HG02870 (cell line): Measurements from ENCODE around the gene MSMP.

Experiments used
- ATAC-seq: cut with Tn5 transposase; IDR thresholded peaks from one replicate; pipeline ENCODE4 v1.9.1; 2021; ENCODE audit warnings: mild to moderate bottlenecking, moderate library complexity; ENCODE audit not compliant: unreplicated experiment

Gene MSMP

DNA sequence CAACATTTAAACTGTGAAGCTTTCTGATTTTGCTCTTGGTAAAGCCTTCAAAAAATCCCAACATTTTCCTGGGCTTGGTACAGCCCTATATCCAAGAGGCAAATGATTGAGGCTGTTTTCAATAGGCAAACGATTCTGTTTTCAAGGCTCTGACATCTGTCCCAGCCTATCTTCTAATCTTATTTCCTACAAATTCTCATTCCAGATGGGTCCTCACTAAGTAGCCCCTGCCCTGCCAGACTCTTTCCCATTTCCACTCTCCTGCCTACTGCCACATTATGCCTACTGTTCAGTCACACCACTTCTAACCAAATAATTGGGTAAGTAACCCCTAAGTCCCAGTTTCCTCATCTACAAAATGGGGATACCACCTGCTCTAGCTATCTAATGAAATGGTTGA is 8.5 kb downstream of the MSMP start:
- no peak for ATAC-seq

DNA sequence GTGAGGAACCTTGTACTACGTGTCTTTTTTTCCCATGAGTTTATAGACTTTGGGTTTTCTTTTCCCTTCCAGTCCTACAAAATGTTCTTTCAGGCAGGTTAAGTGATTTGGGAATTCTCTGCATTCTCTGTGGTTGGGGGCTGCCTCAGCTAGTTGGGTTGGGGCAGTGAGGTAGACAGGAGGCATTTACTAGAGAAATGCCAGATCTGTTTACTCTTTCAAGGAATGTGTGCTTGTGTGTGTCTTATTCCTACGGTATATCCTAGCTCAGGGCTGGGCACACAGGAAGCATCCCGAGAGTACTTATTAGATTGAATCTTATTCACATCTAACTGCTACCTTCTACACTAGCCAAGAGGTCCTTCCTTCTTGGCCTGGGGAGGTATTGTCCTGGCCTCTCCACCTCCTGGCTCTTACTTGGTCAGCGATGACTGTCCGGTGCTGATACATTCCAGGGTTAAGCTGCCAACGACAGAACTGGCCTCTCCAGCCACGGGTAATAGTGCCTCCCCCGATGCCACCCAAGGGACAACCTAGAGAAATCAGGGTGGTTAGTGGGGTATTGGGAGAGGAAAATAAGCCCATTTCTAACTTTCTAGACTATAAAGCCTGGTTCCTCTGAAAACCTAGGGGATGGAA is 10.1 kb downstream of the MSMP start:
- ATAC-seq = no peak

DNA sequence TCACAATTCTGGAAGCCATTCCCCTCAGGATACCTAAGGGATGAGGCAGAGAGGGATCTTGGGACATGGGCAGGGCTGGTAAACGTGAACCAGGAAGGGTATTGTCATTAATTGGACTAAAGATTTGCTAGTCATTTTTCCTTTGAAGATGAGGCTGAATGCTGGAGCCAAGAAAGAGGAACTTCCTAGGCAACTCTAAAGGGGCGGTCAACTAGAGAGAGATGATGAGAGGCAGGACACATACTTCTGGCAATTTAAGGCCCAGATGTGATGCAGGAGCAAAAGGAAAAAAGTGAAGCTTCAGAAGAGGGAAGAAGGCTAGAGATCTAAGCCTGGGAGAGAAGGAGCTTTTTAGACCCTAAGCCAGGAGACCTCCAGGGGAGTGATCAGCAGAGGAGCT is 10.6 kb downstream of the MSMP start:
- ATAC-seq = no peak

DNA sequence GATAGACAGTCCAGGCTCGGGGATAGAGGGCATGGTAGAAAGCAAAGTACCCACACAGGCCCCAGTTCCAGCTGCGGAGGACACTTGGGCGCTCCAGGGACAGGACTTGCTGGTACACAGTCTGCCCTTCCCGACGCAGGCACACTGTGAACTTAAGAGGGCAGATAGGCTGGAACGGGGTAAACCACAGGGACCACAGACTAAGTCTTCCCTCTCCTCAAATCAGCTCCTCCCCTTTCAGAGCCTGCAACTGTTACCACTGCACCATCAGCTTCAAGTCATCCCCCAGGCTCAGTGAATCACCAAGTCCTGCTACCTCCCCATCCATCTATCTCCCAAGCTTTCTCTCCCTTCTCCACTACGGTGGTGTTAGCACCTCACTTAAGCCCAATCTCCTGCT is 12.3 kb downstream of the MSMP start:
- ATAC-seq = no peak

DNA sequence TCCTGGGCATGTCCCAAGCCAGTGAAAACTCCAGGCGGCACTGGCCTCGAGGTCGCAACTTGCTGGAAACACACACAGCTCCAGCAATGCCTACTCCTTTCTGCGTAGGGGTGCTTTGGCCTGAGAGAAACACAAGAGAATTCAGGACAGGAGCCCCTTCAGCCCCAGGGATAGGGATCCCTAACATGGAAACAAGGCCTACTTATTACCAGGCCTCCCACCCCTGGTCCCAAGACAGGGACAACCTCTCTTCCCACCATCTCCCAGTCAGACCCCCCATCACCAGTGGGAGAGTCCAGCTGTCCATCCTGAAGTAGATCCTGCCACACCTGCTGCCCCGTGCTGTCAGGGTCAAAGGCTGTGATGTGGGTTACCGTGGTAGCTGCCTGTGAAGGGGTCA is 13.8 kb downstream of the MSMP start:
- no peak for ATAC-seq

DNA sequence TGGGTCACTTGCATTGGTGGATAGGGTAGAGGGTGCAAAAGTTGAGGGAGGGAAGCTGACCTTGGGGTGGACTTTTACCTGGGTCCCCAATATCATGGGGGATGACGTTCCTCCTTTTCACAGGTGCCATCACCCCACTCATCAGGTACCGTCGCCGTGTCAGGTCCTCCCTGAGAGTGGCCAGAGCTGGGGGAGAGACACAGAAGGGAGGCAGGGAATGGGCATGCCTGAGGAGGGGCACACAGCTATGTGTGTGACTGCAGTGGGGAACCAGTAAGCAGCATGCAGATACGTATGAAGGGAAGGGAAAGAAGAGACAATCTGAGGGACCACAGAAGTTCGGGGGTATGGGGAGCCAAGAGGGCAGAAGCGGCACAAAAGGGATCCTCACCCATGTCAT is 15.2 kb downstream of the MSMP start:
- ATAC-seq = no peak

DNA sequence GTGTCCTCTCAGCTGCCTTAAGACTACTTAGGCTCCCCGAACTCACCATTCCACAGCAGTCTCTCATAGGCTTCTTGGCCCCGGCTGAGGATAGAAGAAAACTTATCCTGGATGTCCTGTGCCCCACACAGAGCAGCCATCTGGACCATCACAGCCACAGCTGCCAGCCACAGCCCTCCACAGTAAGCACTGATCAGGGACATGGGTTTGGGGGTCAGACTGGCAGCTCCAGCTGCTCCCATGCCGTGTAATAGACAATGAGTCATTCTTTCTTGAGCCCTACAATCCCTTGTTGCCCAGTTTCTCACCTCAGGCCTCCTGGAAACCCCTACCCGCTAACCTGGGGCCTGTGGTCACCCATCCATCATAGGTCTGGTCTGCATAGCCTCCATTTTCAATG is 15.9 kb downstream of the MSMP start:
- ATAC-seq = no peak

DNA sequence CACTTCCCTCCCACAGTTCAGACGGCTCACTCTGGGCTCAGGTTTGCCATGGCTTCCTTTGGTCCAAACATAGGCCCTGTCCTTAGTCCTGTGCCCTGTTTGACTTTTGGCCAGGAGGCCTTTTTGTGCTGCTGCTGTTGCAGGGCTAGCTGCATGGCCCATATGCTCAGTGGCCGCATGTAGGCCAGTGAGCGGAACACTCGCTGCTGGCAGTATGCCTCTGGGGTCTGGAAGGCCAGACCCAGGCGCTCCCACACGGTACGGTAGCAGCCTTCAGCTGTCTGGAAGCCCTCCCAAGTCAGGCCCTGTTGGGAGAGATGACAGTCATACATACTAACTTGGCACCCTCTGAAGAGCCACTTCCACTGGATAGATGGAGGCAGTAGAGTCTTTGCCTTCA is 16.9 kb downstream of the MSMP start:
- no peak for ATAC-seq

DNA sequence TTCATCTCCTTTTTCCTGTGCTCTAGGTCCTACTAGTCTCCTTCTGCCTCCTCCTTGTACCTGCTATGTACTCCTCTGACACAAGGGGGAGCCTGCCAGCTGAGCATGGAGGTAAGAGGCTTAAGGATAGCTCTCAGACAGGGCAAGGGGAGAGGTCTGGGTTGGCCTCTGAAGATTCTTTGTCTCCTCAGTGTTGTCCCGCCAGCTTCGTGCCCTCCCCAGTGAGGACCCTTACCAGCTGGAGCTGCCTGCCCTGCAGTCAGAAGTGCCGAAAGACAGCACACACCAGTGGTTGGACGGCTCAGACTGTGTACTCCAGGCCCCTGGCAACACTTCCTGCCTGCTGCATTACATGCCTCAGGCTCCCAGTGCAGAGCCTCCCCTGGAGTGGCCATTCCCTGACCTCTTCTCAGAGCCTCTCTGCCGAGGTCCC is 17.9 kb downstream of the MSMP start:
- ATAC-seq = no peak

DNA sequence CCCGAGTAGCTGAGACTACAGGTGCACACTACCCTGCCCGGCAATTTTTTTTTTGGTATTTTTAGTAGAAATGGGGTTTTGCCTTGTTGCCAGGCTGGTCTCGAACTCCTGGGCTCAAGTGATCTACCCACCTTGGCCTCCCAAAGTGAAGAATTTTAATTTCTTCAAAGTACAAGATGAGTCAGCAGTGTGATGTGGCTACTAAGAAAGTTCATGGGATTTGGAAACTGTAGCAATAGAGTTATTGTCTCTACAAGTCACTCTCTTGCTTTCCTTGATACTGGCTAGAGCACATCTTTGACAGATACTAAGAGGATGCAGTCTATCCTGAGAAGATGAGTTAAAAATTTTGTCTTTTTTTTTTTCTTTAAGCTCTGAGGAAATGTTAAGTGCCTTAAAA is 20.0 kb downstream of the MSMP start:
- ATAC-seq = no peak

DNA sequence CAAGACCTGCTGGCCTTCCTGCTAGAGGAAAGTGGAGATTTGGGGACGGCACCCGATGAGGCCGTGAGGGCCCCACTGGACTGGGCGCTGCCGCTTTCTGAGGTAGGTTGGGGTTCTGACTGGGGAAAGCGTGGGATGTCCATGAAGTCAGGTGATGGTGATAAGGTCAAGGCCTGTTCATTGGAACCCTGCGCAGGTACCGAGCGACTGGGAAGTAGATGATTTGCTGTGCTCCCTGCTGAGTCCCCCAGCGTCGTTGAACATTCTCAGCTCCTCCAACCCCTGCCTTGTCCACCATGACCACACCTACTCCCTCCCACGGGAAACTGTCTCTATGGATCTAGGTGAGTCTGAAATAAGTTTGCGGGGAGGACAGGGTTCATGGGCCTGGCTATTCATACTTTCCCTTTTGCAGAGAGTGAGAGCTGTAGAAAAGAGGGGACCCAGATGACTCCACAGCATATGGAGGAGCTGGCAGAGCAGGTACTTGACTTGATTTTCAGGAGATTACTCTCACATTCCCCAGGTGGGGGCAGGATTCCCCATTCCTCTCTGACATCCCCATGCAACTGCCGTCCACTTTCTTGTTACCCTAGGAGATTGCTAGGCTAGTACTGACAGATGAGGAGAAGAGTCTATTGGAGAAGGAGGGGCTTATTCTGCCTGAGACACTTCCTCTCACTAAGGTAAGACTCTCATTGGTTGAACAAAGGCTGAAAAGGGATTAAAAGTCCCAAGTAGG is 21.1 kb downstream of the MSMP start:
- ATAC-seq = peak; percentile 2

DNA sequence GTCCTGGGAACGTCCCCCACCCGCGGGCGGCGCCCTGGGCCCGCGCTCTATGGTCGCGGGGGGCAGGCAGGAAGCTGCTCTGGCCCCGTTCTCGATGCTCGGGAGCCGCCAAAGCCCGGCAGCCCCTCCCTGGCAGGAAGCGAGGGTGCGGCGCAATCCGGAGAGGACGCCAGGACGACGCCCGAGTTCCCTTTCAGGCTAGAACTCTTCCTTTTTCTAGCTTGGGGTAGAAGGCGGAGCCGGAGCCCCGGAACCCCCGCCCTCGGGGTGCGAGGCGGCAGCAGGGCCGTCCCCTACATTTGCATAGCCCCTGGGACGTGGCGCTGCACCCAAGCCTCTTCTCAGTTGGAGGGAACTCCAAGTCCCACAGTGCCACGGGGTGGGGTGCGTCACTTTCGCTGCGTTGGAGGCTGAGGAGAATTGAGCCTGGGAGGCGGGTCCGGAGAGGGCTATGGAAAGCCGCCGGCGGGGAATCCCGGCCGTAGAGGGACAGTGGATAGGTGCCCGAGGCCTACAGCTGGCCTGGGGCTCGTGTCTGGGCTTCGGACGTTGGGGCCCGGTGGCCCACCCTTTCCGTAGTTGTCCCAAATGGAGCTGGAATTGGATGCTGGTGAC is 21.8 kb downstream of the MSMP start, which contains the start of the genes CREB3 and TLN1:
Gene CREB3 (plus strand): TSS at position 482 of the 615 bp plus-strand sequence. CDS start 107 bp downstream, at position 589.
Gene TLN1 (minus strand): TSS at position 11 of the 615 bp plus-strand sequence. CDS start 6,501 bp downstream, outside the sequence.
- ATAC-seq = peak; percentile 76

DNA sequence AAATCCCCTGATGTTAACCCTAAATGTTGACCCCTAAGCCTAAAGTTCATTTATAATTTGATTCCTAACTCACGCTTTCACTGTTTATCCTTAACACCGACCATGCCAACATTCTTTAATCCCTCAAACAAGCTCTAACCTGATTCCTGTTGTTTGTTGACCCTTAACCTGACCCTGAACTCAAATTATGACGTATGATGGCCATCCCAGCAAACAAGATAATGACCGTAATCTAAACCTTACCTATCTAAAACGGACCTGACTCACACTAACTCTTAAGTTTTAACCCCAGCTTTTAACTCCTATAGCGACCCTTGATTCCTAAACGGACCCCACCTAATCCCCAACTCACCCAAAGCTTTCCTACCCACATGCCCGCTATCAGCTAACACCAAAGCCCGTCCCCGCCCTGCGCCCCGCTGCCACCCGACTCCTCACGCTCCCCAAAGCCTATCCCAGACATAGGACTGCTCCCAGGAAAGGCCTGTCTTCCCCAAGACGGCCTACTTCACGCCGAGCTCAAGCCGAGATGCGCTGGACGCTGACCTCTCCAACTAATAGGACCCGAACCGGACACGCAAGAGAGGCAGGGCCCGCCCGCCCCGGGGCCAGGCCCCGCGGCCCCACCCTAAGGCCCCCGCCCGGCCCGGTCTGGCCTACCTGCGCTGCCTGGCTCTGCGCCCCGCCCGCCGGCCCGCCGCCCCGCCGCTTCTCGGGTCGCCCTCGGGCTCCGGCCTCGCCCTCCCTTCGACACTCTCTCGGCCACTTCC is 22.5 kb downstream of the MSMP start:
- no peak for ATAC-seq

DNA sequence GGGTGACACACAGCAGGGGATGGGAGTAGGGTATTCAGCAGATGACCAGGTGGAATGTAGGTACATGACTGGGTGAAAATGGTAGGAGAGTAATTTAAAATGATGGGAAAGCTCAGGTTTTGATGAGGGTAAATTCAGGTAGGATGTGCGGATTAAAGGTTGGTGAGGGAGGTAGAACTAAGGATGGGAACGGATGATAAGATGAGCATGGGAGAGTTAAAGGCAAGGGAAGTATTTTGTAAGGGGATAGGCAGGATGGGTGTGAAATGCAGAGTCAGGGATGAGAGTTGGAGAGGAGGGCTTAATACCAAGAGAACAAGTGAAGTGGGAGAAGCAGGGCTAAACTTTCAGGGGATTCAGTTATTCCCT is 23.6 kb downstream of the MSMP start:
- no peak for ATAC-seq

DNA sequence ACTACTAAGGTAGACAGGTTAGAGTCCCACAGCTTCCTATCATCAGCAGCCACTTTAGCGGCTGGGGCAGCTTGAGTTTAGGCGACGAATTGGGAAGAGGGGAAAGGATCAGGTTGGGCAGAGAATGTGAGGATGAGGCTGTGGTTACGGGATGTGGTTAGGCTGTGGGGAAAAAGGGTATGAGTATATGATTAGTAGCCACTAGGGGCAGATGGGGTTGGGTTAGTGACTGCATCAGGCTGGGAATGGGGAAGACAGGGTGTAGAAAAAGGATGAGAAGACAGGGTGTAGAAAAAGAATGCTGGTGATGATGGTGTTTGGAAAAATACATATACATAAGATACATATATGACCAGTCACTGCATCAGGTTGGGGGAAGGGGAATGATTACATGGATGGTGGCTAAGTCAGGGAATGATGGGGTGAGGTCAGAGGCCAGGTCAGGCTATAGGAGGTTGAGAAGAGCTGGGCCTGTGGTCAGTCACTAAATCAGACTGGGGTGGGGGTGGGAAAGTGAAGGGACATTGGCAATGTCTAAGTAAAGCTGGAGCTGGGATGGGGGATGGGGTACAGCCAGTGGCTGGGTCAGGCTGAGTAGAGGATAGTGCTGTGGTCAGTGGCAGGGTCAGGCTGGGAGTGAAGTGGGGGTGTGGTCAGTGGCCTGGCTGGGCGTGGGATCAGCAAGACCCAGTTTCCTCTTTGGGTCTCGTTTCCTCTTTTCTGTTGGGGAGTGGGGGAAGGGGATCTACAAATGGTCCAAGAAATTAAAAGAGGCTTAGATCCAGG is 24.2 kb downstream of the MSMP start:
- ATAC-seq = no peak

DNA sequence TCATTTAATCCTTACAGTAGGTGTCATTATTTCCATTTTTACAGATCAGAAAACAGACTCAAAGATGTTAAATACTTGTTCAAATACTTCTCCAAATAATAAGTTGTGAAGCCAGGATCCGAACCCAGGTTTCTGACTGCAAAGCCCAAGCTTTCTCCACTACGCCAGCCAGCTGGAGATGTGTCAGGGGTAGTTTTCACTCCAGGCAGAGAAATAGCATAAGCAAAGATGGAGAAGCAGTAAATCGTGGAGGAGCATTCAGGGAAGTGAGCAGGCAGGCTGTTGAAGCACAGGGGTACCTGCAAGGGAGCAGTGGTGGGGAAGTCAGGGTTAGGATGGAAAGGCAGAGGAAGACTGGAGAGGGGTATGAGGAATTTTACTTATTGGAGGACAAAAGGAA is 25.0 kb downstream of the MSMP start:
- ATAC-seq = no peak

DNA sequence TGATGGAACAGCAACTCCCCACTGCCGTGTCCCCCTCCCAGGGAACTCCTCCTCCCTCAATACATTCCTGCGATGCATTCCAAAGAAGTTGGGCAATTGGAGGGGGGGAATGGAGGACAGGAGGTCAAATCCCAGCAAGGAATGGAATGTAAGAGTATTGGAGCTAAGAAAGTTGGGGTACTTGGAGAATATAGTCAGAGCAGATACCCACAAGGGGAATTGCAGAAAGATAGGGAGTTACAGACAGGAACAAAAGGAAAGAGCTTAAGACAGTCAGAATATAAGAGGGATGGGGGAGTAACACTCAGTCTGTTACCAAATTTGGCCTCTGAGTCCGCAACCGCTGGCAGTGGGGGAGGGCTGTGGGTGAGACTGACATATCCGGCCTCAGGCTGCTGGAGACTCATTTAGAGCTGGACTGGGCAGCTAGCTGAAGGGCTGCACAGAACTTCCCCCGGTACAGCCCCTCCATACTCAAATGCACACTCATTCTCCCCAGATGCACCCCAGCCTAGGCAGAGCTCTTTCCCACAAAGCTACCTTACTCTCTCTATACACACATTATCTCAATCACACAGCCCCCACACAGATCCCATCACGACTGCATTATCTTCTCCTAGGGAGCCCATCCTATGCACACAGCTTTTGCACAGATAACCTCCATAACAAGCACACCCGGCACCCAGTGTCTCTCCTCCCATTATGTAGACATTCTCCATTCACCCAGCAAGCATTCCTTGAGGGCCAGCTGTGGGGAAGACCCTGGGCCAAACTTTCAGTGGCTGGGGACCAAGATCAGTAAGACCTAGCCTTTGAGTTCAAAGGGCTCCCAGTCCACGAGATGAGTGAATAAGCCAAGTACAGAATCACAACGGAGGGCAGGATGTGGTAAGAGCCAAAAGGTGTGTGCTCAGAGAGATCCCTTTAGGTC is 25.8 kb downstream of the MSMP start:
- ATAC-seq = no peak

DNA sequence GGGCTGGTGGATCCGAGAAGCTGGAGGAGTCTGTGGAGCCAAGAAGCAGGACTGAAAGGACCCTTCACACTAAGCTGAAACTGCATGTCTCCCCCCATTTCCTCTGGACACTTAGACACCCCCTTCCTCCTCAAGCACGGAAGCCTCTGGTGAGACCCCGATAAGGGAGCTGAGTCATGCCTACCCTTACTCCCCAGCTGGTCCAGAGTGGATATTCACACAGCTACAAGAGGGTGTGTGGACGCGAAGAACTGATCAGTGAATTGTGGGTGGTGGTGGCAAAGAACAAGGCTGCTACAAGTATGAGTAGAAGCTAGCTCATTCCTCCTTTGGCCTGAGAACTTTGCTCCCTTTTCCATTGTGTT is 26.4 kb downstream of the MSMP start:
- ATAC-seq = no peak

DNA sequence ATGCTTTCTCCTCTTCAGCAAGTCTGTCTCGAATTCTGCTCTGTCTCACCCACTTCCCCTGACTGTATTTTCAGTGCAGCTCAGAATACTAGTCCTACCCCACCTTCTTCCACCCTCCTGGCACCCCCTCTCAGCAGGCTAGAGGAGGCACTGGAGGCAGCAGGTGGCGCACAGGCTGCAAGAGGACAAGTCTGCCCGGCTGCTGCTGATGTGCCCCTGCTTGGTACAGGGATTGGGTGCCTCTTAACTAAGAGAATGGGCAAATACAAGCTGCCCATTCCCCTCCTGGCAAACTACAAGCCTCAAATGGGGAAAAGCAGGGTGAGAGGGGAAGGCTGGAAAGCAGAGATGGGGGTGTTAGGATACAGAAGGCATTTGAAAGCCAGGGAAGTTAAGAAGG is 27.1 kb downstream of the MSMP start:
- no peak for ATAC-seq

DNA sequence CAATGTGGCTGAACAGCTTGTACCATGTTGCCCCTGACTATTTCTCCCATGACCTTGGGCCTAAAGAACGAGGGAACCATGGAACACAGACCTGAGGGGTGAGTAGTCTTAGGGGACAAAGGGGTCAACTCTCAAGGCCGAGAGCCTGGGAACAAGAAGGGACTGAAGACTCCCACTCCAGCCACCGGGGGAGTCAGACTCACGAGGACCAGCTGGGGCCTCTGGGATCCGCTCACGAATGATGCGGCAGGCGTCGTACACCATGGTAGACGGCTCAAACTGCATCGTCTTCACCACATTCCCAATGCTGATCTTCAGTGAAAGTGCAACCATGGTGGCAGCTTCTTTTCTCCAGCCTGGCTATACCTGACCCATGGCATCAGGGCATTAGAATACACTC is 28.7 kb downstream of the MSMP start:
- no peak for ATAC-seq
